SK-N-MC (cell line): ENCODE results near the gene TWF1.

Experiments used
- DNase-seq: peaks from one replicate; pipeline ENCODE4 v3.0.0-alpha.2; 2011; ENCODE audit warnings: low read depth, low spot score
- H3K27ac ChIP-seq: fragments of 200-600 bp; sonication (generic); 2 replicates; pipeline ENCODE4 v1.5.1; 2016; ENCODE audit warnings: mixed run types
- H3K36me3 ChIP-seq: fragments of 200-600 bp; sonication (generic); 2 replicates; pipeline ENCODE4 v1.6.1; 2017; ENCODE audit warnings: antibody characterized with exemption, low read length, mixed read lengths; ENCODE audit not compliant: insufficient read depth
- H3K4me3 ChIP-seq: fragments of 200-600 bp; sonication (generic); 2 replicates; pipeline ENCODE4 v1.5.1; 2016
- H3K9ac ChIP-seq: fragments of 200-600 bp; sonication (generic); 2 replicates; pipeline ENCODE4 v1.8.0; 2017; ENCODE audit warnings: mixed run types, mixed read lengths; ENCODE audit not compliant: insufficient read length
- H3K9me3 ChIP-seq: fragments of 200-600 bp; sonication (generic); 2 replicates; pipeline ENCODE4 v1.6.1; 2017; ENCODE audit warnings: low read depth, mild to moderate bottlenecking, antibody characterized with exemption, low read length, moderate library complexity, mixed read lengths
- EZH2 ChIP-seq: fragments of 200-600 bp; sonication (generic); IDR thresholded peaks from one replicate; pipeline ENCODE4 v1.6.1; 2017; ENCODE audit warnings: antibody characterized with exemption
- FOXP2 ChIP-seq: optimal IDR thresholded peaks from 2 replicates; pipeline ENCODE3; 2011; ENCODE audit warnings: mild to moderate bottlenecking, moderate library complexity; ENCODE audit not compliant: insufficient read depth; ENCODE audit errors: extremely low read length, control extremely low read depth
- POLR2AphosphoS5 ChIP-seq: IDR thresholded peaks from 2 replicates; pipeline ENCODE4 v1.6.1; 2012; ENCODE audit warnings: mild to moderate bottlenecking, low read depth, low read length, borderline replicate concordance

Gene TWF1

GRCh38 chr12:43835656-43836474, 29.7 kb upstream of the TWF1 start, which contains the start of gene TMEM117:
Gene TMEM117 (plus strand): TSS chr12:43836081.
- DNase-seq: no peak
- Histone ChIP-seq H3K9ac (peak within 1 kb of the TSS; percentile 88), H3K4me3 (peak within 1 kb of the TSS; percentile 90), H3K27ac (peak within 1 kb of the TSS; percentile 52), H3K36me3 (no peaks in the 10 kb centered on the region), H3K9me3 (no peaks in the 10 kb centered on the region)
- TF ChIP-seq EZH2 (no peak), POLR2AphosphoS5 (no peak; the same call in 1 of the 2 replicates)

- no peak for TF ChIP-seq EZH2
- TF ChIP-seq FOXP2: no peak
- TF ChIP-seq POLR2AphosphoS5: no peak
- Histone ChIP-seq H3K9me3 (no peaks in the 10 kb centered on the region), H3K27ac (no peak overlapping the region), H3K36me3 (no peaks in the 10 kb centered on the region), H3K9ac (peak overlapping the region; percentile 88), H3K4me3 (peak overlapping the region; percentile 90)
- no peak for DNase-seq
Observed at GRCh38 chr12:43835264-43835655, 29.1 kb upstream of the TWF1 start.

GRCh38 chr12:43832463-43833168, 26.5 kb upstream of the TWF1 start:
- Histone ChIP-seq H3K9me3 (no peaks in the 10 kb centered on the region), H3K4me3 (no peak overlapping the region), H3K27ac (no peak overlapping the region), H3K9ac (no peak overlapping the region), H3K36me3 (no peaks in the 10 kb centered on the region)
- DNase-seq: no peak
- TF ChIP-seq FOXP2: no peak
- TF ChIP-seq EZH2: no peak
- TF ChIP-seq POLR2AphosphoS5: no peak

- TF ChIP-seq POLR2AphosphoS5 (no peak), FOXP2 (no peak), EZH2 (no peak)
- H3K9me3 ChIP-seq: no peaks in the 10 kb centered on the region
Observed at GRCh38 chr12:43827093-43827492, 21.0 kb upstream of the TWF1 start.

DNA sequence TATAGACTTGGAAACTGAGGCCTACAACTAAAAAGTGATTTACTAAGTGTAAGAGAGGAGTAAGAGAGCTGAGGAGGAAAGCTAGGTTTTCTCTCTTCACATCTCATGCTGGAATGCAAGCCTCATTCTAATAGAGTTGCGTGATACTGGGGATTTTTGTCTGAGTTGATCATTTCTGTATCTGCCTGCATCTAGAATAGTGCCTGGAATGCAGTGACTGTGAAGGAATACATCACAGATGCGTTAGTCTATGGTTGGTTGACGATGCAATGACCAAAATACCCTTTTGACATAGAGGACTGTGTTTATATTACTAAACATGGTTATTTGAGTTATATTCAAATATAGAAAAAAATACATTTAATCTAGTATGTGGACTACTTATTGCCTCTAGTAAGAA, 20.6 kb upstream of the TWF1 start:
- H3K4me3 ChIP-seq: no peak overlapping the region
- no peak for DNase-seq
- TF ChIP-seq POLR2AphosphoS5 (no peak), EZH2 (no peak), FOXP2 (no peak)
- no peaks in the 10 kb centered on the region for H3K9me3 ChIP-seq
- H3K9ac ChIP-seq: no peak overlapping the region
- no peak overlapping the region for H3K27ac ChIP-seq
- H3K36me3 ChIP-seq: no peaks in the 10 kb centered on the region

More at GRCh38 chr12:43827093-43827492, 21.0 kb upstream of the TWF1 start:
- no peak for DNase-seq
- H3K9ac ChIP-seq: no peak overlapping the region
- no peak overlapping the region for H3K4me3 ChIP-seq
- no peaks in the 10 kb centered on the region for H3K36me3 ChIP-seq
- no peak overlapping the region for H3K27ac ChIP-seq

- no peak for TF ChIP-seq FOXP2
- no peak for TF ChIP-seq POLR2AphosphoS5
- no peak for TF ChIP-seq EZH2
- no peak overlapping the region for H3K27ac ChIP-seq
- no peak overlapping the region for H3K4me3 ChIP-seq
- DNase-seq: no peak
- no peaks in the 10 kb centered on the region for H3K9me3 ChIP-seq
- H3K36me3 ChIP-seq: no peaks in the 10 kb centered on the region
- H3K9ac ChIP-seq: no peak overlapping the region
Observed at GRCh38 chr12:43824207-43824775, 18.2 kb upstream of the TWF1 start.

- TF ChIP-seq POLR2AphosphoS5 (no peak), EZH2 (no peak)
- Histone ChIP-seq H3K4me3 (no peak overlapping the region), H3K27ac (no peak overlapping the region), H3K9me3 (no peaks in the 10 kb centered on the region), H3K36me3 (no peaks in the 10 kb centered on the region), H3K9ac (no peak overlapping the region)
- DNase-seq: no peak
Observed at GRCh38 chr12:43816168-43816567, 10.1 kb upstream of the TWF1 start.

GRCh38 chr12:43815416-43815815, 9.3 kb upstream of the TWF1 start:
- H3K9ac ChIP-seq: no peak overlapping the region
- H3K4me3 ChIP-seq: no peak overlapping the region
- DNase-seq: no peak
- H3K27ac ChIP-seq: no peak overlapping the region
- no peaks in the 10 kb centered on the region for H3K36me3 ChIP-seq
- no peaks in the 10 kb centered on the region for H3K9me3 ChIP-seq
- TF ChIP-seq POLR2AphosphoS5 (no peak), FOXP2 (no peak), EZH2 (no peak)
